Kidney glomerular epithelial cell (primary cell): ENCODE results near the gene SUB1.

ENCODE experiments used
- DNase-seq: peaks from one replicate; lab custom pipeline; 2025; lab: John Stamatoyannopoulos, UW

The SUB1 gene

GRCh38 chr5:32645246-32645645, 59.9 kb downstream of the SUB1 start:
- no peak for DNase-seq

- DNase-seq, result no peak
These were observed 61.0 kb downstream of the SUB1 start for GRCh38 chr5:32646061-32646969.

GRCh38 chr5:32651088-32651487, 65.7 kb downstream of the SUB1 start:
- DNase-seq, result no peak

GRCh38 chr5:32651638-32652037, 66.3 kb downstream of the SUB1 start:
- no peak for DNase-seq
